NT2/D1 (cell line): ENCODE results near the gene ASIP.

ENCODE experiments used
- YY1 ChIP-seq: IDR thresholded peaks from 2 replicates; pipeline ENCODE4 v1.6.1; 2011; ENCODE audit not compliant: insufficient read length, insufficient read depth
- ZNF274 ChIP-seq: IDR thresholded peaks from 2 replicates; pipeline ENCODE4 v1.6.1; 2011; ENCODE audit warnings: mild to moderate bottlenecking, low read depth, low read length

DNA sequence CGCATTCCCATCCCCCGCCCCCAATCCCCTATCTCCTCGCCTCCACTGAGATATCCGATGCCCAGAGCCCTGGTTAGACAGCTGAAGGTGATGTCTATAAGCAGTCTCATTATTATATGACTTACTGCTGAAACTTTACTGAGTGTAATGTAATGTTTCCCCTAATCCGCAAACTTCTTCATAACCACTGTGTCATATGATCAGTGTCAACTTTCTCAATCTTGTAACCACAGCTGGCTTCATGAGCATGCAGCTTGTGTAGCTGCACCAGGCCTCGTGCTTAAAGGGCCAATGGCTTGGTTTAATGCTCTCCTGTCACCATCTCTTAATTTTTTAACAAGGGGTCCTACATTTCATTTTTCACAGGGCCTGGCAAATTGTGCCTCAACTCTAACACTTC is 8.1 kb downstream of the ASIP start:
- TF ChIP-seq ZNF274 (no peak), YY1 (no peak)
